ENCODE measurements around the gene ZKSCAN5. TPM values are rescaled to one million over a fixed set of nuclear protein-coding genes. Genes with fewer than 3 reads are reported as not detected.

Gene ZKSCAN5
- 14.4 to 14.6 TPM (median 14.4 TPM) in 3 replicates for total RNA-seq

GRCh38 chr7:99504603-99505323 is at the start of gene ZKSCAN5:
Gene ZKSCAN5, plus strand, starts transcription at chr7:99504662. Its CDS starts 1,383 bp downstream, at chr7:99506045.
- Mint-ChIP-seq H3K9me3 (no peaks in the 10 kb centered on the region), H3K4me3 (peak within 1 kb of the TSS; percentile 96), H3K4me1 (peaks cover 22% of the 10 kb centered on the region), H3K27me3 (ENCODE audit: low read depth) (no peaks in the 10 kb centered on the region), H3K27ac (peak within 1 kb of the TSS; percentile 98), H3K36me3 (peaks cover 1% of the 10 kb centered on the region)
- peak; percentile 93 to 96 for DNase-seq (ENCODE audit: low spot score in 2 of 2, unreplicated experiment in 2 of 2)
- no peak for TF ChIP-seq CTCF (IDR thresholded peaks at IDR 0.05; ENCODE audit: unreplicated experiment)

- Mint-ChIP-seq H3K36me3 (peaks cover 27% of the 10 kb centered on the region), H3K27me3 (ENCODE audit: low read depth) (no peaks in the 10 kb centered on the region), H3K27ac (no peak overlapping the region), H3K9me3 (no peaks in the 10 kb centered on the region), H3K4me1 (no peaks in the 10 kb centered on the region), H3K4me3 (no peak overlapping the region)
- no peak for DNase-seq (ENCODE audit: low spot score in 2 of 2, unreplicated experiment in 2 of 2)
- no peak for TF ChIP-seq CTCF (IDR thresholded peaks at IDR 0.05; ENCODE audit: unreplicated experiment)
Measured at GRCh38 chr7:99455874-99456273, 48.6 kb upstream of the ZKSCAN5 start.

- H3K4me1 Mint-ChIP-seq = no peaks in the 10 kb centered on the region
- no peak for DNase-seq (ENCODE audit: low spot score in 2 of 2, unreplicated experiment in 2 of 2)
- H3K4me3 Mint-ChIP-seq = no peak overlapping the region
- H3K9me3 Mint-ChIP-seq = no peaks in the 10 kb centered on the region
- H3K36me3 Mint-ChIP-seq = peaks cover 24% of the 10 kb centered on the region
- no peak overlapping the region for H3K27ac Mint-ChIP-seq
- no peak for TF ChIP-seq CTCF (IDR thresholded peaks at IDR 0.05; ENCODE audit: unreplicated experiment)
- H3K27me3 Mint-ChIP-seq (ENCODE audit: low read depth) = no peaks in the 10 kb centered on the region
Measured at GRCh38 chr7:99456288-99456687, 48.2 kb upstream of the ZKSCAN5 start.

GRCh38 chr7:99457050-99457649 is 47.3 kb upstream of the ZKSCAN5 start:
- Mint-ChIP-seq H3K9me3 (no peaks in the 10 kb centered on the region), H3K27me3 (ENCODE audit: low read depth) (no peaks in the 10 kb centered on the region), H3K36me3 (peaks cover 24% of the 10 kb centered on the region), H3K27ac (no peak overlapping the region), H3K4me3 (no peak overlapping the region), H3K4me1 (no peaks in the 10 kb centered on the region)
- DNase-seq (ENCODE audit: low spot score in 2 of 2, unreplicated experiment in 2 of 2) = no peak
- no peak for TF ChIP-seq CTCF (IDR thresholded peaks at IDR 0.05; ENCODE audit: unreplicated experiment)

- H3K4me1 Mint-ChIP-seq = no peaks in the 10 kb centered on the region
- DNase-seq (ENCODE audit: low spot score in 2 of 2, unreplicated experiment in 2 of 2) = no peak
- no peaks in the 10 kb centered on the region for H3K9me3 Mint-ChIP-seq
- H3K4me3 Mint-ChIP-seq = no peak overlapping the region
- TF ChIP-seq CTCF (IDR thresholded peaks at IDR 0.05; ENCODE audit: unreplicated experiment) = no peak
- peaks cover 27% of the 10 kb centered on the region for H3K36me3 Mint-ChIP-seq
- no peak overlapping the region for H3K27ac Mint-ChIP-seq
- no peaks in the 10 kb centered on the region for H3K27me3 Mint-ChIP-seq (ENCODE audit: low read depth)
Measured at GRCh38 chr7:99457650-99458493, 46.6 kb upstream of the ZKSCAN5 start.
